NCI-H2227 (cell line): Measurements from ENCODE around the gene TECPR1.

Source experiments
- DNase-seq: peaks from one replicate; lab custom pipeline; 2025; ENCODE audit not compliant: unreplicated experiment; lab: John Stamatoyannopoulos, UW

Gene TECPR1

GRCh38 chr7:98252425-98253054 lies 508 bp upstream of the TECPR1 start:
- DNase-seq, result peak; percentile 41

- DNase-seq, result no peak
Measured at GRCh38 chr7:98251231-98251600, 816 bp downstream of the TECPR1 start.

GRCh38 chr7:98250789-98251188 lies 1.2 kb downstream of the TECPR1 start:
- no peak for DNase-seq

DNA sequence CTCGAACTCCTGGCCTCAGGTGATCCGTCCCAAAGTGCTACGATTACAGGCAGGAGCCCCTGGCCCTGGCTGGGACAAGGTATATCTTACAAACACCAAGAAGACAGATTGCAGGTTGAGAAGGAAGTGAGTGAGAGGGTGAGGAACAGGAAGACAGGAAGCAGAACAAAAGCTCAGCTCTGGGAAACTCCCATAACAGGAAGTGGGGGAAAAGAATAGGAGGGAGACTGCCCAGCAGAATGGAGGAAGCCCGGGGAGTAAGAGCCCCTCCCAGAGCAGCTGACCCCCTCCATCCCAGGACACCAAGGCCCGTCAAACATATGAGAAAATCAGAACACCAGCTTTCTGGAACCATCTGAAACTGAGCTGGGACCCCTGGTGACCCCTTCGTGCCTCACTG lies 2.9 kb downstream of the TECPR1 start:
- DNase-seq, result no peak

- no peak for DNase-seq
Measured at GRCh38 chr7:98248156-98248555, 3.9 kb downstream of the TECPR1 start.

GRCh38 chr7:98244871-98245270 lies 7.2 kb downstream of the TECPR1 start:
- no peak for DNase-seq

DNA sequence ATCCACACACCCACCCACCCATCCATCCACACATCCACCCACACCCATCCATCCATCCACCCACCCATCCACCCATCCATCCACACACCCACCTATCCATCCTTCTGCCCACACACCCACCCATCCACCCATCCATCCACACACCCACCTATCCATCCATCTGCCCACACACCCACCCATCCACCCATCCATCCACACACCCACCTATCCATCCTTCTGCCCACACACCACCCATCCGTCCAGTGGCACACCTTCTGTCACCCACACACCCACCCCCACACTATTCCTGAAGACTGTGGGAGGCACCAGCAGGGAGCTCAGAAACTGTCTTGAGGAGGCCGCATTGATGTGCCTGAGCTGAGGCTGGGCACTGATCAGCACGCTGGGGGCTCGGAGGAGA lies 9.1 kb downstream of the TECPR1 start:
- DNase-seq, result no peak

- no peak for DNase-seq
Measured at GRCh38 chr7:98242342-98242741, 9.7 kb downstream of the TECPR1 start.

GRCh38 chr7:98241674-98242241 lies 10.3 kb downstream of the TECPR1 start:
- DNase-seq, result no peak

DNA sequence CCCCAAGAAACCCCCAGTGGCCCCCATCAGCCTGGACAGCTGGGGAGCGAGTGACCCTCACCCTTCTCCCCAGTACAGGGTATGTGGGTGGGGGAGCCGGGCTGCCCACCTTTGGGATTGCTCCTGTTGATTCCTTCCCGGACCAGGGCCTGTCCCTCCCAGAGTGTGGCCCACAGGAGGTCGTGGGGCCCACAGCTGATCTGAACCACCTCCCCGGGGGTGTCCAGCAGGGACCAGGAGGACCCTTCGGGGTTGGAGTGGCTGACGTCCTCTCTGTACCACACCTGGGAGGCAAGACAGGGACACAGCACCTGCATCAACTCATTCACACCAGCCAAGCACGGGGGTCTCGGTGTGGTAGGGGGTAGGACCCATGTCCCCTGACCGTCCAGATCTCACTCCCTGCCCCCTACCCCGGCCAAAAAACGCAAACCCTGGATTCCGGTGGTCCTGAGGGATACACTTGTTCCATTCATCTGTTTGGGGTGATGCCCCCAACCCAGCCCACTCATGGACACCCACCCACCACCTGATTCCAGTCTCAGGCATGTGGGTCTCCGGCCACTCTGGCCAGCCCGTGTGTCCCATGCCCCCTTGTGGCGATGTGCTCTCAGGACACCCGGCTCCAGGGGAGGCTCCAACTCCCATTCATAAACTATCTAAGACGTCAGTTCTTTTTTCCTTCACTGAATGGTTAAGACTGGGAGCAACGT lies 10.9 kb downstream of the TECPR1 start:
- peak; percentile 47 for DNase-seq

- DNase-seq, result no peak
Measured at GRCh38 chr7:98238976-98239375, 13.1 kb downstream of the TECPR1 start.

GRCh38 chr7:98238076-98238475 lies 14.0 kb downstream of the TECPR1 start:
- DNase-seq, result no peak

- no peak for DNase-seq
Measured at GRCh38 chr7:98236355-98237185, 15.5 kb downstream of the TECPR1 start.

DNA sequence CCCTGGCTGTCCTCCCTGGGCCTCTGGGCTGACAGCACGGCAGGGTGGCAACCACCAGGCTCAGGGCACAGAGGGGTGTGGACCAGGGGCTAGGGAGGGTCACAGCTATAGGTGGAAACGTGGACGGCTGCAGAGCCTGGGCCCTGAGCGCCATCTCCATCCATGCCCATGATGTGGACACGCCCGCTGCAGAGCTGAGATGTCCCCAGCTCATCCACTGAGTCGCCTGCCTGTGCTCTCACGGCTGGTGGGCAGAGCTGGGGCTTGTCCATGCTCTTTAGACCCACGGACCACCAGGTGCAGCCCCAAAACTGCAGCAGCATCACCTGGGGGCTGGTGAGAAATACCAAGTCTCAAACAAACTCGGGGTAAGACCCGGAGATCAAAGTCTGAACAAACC lies 16.1 kb downstream of the TECPR1 start:
- no peak for DNase-seq

DNA sequence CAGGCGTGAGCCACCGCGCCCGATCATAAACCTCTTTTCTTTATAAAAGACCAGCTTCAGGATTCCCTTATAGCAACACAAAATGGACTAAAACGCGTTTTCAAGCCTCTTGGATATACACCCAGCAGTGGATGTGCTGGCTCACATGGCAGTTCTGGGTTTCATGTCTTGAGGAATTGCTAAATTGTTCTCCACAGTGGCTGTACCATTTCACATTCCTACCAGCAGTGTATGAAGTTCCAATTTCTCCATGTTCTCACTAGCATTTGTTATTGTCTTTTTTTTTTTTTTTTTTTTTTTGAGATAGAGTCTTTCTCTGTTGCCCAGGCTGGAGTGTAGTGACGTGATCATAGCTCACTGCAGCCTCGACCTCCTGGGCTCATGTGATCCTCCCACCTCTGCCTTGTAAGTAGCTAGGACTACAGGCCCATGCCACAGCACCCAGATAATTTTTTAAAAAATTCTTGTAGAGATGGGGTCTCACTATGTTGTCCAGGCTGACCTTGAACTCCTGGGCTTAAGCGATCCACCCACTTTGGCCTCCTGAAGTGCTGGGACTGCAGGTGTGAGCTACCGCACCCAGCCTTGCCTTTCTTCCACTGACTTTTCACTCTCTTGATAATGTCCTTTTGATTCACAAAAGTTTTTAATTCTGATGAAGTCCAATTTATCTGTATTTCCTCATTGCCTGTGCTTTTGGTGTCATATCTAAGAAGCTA lies 17.4 kb downstream of the TECPR1 start:
- no peak for DNase-seq

DNA sequence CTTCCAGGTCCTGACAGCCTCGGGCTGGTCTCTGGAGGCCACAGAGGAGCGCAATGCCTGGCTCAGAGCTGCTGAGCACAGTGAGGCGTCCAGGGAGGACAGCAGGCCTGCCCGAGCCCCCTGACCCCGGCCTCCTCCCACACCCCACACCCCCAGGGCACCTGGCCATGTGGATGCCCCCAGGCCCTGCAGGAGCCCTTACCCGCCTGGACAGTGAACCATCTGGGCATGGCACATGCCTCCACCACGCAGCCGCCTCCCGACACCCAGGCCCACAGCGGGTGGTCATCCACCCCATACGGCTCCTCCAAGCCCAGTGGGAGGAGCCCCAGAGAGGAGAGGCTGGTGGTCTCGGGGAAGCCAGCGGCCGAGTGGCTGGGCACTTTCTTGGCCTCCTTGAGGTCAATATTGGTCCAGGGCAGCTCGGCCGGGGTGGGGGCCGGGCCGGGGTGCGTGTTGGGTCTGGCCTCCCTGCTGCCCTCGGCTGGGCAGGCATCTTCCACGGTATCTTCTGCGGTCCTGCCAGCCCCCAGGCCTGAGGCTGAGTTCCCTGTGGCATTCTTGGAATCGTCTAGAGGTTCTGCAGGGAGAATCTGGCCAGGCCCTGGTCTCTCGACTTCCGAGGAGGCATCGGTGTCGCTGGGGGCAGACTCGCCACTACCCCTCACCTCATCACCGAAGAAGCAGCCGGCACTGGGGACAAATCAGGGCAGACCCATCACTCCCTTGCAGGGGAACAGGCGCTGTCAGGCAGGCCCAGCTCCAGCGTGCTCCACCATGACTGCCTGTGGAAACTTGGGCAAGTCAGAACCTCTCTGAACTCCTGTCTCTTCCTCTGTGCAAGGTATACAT lies 18.6 kb downstream of the TECPR1 start:
- no peak for DNase-seq

GRCh38 chr7:98232799-98233198 lies 19.2 kb downstream of the TECPR1 start:
- no peak for DNase-seq

DNA sequence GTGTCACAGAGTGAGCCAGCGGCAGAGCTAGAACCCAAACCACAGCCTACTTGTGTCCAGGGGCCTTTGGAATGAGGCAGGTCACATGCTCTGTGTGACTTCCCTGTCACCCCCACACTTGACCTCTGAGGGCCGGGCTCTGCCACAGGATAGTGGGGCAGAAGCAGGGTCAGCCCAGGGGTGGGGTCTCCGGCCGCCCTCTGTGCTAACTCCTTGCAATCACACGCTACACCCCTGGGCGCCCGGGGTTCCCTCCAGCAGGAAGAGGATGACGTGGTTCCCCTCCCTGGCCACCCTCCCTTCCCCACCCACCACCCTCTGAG lies 19.8 kb downstream of the TECPR1 start:
- no peak for DNase-seq

DNA sequence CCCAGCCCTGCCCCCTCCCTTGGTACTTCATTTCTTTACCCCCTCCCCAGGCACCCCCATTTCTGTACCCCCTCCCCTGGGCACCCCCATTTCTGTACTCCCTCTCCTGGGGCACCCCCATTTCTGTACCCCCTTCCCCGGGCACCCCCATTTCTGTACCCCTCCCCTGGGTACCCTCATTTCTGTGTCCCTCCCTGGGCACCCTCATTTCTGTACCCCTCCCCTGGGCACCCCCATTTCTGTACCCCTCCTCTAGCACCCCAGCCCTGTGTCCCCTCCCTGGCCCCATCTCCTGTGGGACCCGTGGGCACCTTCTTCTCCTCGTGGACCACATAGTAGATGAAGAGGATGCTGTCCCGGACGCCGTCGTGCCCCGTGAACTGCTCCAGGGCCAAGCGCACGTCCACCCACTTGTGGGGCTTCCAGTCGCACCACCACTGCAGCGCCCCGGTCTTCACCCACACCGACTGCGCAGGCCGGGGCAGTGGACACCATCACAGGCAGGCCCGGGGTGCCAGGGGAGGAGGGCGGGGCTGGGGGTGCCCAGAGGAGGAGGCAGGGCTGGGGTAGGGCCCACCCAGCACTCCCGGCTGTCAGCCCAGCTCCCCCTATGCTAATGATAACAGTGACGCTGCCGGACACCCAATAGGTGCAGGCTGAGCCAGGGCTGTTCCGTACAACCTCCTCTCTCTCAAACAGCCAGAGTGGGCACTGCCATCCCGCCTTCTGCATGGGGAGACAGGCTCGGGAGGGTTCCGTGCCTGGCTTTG lies 20.4 kb downstream of the TECPR1 start:
- DNase-seq, result no peak
